NCI-H460 (cell line): Measurements from ENCODE around the gene HAUS8. TPM values are rescaled to one million over a fixed set of nuclear protein-coding genes. Genes with fewer than 3 reads are reported as not detected.
"Not testable (repeated sequence)": the region's sequence is repeated elsewhere in the genome, so short reads cannot be mapped to it uniquely, and the experiment has no call there.

Source experiments
- DNase-seq: peaks from one replicate; pipeline ENCODE4 v3.0.0-alpha.2; 2016; ENCODE audit warnings: low read depth; ENCODE audit errors: extremely low read depth
- total RNA-seq: library from RNA; depleted of rRNA; stranded (reverse); fragments of >200 nt; shearing (Covaris generic); gene quantifications from 2 replicates; pipeline ENCODE4 v1.2.3, GENCODE V29; 2014

Gene HAUS8
- total RNA-seq, 1 experiment from 2014 or later = 5.1 TPM

- no peak for DNase-seq
These were observed 37.2 kb downstream of the HAUS8 start for GRCh38 chr19:17037966-17038500.

- no peak for DNase-seq
These were observed 38.1 kb downstream of the HAUS8 start for GRCh38 chr19:17037184-17037583.

- DNase-seq = no peak
These were observed 38.6 kb downstream of the HAUS8 start for GRCh38 chr19:17036640-17037039.

- DNase-seq = no peak
These were observed 39.3 kb downstream of the HAUS8 start for GRCh38 chr19:17035842-17036424.

DNA sequence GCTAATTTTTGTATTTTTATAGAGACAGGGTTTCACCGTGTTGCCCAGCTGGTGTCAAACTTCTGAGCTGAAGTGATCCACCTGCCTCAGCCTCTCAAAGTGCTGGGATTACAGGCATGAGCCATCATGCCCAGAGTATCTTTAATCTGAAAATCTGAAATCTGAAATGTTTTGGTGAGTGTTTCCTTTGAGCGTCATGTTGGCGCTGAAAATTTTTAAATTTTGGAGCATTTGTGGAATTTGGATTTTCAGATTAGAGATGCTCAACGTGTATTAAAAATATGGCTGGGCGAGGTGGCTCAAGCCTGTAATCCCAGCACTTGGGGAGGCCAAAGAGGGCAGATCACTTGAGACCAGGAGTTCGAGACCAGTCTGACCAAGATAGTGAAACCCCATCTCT is 43.5 kb downstream of the HAUS8 start:
- DNase-seq = no peak

GRCh38 chr19:17027535-17027975 is 47.7 kb downstream of the HAUS8 start:
- DNase-seq = no peak

- no peak for DNase-seq
These were observed 48.3 kb downstream of the HAUS8 start, which contains the start of gene CPAMD8 for GRCh38 chr19:17026706-17027534. Gene CPAMD8, minus strand, starts transcription at chr19:17026810. Its CDS starts 168 bp downstream, at chr19:17026642.

DNA sequence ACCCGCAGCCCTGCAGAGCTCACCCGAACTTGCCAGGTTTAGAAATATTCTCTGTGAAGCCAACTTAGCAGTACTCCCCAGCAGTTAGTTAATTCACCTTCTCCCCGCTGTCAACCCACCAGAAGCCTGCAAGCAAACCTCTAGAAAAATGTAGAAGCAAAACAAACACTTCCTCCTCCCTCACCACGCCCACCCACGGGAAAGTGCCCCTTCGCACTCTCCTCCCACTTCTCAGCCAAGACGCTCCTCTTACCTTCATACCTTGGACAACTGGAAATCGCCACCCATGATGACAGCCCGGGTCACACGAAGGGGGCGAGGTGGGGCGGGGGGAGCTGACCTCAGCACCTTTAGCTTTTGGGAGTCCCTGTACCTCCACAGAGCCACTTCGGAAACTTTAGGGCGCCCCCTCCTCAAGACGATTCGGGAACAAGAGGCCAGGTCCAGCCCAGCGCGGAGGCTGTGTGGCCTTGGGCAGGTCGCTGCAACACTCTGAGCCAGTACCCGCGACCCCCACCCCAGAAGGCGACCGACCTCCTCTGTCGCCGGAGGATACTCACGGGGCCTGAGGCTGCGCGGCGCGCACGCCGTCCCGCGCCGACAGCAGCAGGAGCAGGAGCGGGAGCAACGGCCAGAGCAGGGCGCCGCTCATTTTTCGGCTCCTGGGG is 49.1 kb downstream of the HAUS8 start:
- DNase-seq = no peak

DNA sequence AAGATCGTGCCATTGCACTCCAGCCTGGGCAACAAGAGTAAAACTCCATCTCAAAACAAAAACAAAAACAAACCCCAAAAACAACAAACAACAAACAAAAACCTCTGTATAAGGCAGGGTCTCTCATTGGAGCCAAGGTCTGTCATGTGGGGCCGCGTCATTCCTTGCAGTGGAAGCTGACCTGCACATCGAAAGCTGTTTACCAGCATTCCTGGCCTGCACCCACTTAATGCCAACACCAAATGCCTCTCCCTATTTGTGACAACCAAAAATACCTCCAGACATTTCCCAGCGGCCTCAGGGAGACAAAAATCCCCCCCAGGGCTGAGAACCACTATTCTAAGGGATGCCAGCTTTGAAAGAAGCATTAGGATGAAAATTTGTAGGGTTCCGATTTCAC is 49.9 kb downstream of the HAUS8 start:
- no peak for DNase-seq

GRCh38 chr19:17024941-17025340 is 50.3 kb downstream of the HAUS8 start:
- not testable (repeated sequence) for DNase-seq

- no peak for DNase-seq
These were observed 51.4 kb downstream of the HAUS8 start for GRCh38 chr19:17023805-17024204.

GRCh38 chr19:17022738-17023137 is 52.5 kb downstream of the HAUS8 start:
- no peak for DNase-seq

- DNase-seq = no peak
These were observed 53.3 kb downstream of the HAUS8 start for GRCh38 chr19:17021793-17022590.

DNA sequence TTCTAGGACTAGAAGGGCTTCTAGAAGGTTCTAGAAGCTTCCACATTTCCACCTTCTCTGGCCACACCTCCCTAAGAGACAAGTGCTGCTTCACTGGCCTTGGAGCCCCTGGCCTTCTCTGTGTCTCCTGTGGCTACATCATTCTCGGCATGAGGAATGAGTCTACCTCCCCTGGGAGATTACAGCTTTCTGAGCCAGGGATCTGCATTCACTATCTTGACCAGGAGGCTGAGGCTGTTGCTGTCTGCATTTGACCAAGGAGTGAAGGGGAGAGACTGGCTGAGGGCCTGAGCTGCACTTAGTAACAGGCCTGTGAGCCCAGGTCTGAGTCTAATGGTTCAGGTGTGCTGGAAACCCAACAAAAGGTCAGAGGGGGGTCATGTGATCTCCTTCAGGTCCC is 53.9 kb downstream of the HAUS8 start:
- no peak for DNase-seq

DNA sequence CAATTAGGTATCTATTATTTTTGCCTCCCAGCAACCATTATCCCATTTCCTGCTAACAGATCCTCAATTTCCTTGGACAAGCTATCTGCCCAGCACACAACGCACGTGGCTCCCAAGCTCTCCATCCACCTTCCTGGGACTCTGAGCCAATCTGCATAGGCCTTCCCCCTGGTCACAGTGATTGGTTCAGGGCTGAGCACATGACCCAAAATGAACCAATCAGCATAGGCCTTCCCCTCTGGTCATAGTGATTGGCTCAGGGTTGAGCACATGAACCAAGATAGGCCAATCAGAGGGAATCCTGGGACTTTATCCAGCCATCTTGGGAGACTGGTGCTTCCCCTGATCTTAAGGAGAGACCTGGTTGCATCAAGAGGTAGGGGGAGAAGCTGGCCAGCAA is 54.4 kb downstream of the HAUS8 start:
- no peak for DNase-seq

- DNase-seq = no peak
These were observed 54.9 kb downstream of the HAUS8 start for GRCh38 chr19:17020385-17020784.

DNA sequence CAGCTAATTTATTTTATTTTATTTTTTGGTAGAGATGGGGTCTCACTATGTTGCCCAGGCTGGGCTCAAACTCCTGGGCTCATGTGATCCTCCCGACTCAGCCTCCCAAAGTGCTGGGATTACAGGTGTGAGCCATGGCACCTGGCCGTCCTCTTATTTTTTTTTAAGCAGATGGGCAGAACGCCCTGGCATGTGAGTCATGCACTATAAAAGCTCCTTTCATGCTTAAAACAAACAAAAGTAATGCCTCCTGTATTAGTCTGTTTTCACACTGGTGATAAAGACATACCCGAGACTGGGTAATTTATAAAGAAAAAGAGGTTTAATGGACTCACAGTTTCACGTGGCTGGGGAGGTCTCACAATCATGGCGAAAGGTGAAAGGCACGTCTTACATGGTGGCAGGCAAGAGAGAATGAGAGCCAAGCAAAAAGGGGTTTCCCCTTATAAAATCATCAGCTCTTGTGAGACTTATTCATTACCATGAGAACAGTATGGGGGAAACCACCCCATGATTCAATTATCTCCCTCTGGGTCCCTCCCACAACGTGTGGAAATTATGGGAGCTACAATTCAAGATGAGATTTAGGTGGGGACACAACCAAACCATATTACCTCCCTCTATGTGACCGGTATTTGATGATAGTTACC is 60.9 kb downstream of the HAUS8 start:
- DNase-seq = not testable (repeated sequence)

DNA sequence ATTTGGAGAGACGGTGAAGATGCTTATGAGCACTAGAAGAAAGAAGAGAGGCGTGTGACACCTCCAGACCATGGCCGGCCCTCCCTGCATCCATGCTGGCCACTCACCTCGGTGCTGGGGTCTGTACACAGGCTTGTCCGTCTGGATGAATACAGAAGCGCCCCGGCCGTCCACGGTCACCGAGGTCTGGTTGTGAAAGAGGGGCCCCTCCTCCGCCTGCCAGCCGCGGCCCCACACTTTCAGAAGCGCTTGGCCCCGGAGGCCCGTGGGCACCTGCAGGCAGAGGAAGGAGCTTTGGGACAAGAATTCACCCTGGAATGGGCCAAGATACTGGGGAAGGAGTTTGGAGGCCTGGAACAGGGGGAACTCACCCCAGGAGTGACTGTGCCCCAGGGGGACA is 63.8 kb downstream of the HAUS8 start:
- DNase-seq = no peak

GRCh38 chr19:17006579-17006978 is 68.7 kb downstream of the HAUS8 start:
- no peak for DNase-seq

DNA sequence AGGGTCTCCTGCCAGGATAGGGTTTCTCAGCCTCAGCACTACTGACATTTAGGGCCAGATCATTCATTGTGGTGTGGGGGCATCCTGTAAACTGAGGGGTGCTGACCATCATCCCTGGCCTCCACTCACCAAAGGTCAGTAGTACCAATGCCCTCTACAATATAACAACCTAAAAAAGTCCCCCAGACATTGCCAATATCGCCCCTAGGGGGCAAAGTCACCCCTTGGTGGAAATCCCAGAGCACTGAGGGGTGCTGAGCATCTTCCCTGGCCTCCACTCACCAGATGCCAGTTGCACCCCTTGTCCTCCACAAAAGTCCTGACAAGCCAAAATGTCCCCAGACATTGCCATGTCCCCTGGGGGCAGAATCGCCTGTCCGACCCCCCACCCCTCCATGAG is 70.3 kb downstream of the HAUS8 start:
- DNase-seq = no peak
